ENCODE measurements around the gene TAB3.
"Not testable (repeated sequence)": the region's sequence is repeated elsewhere in the genome, so short reads cannot be mapped to it uniquely, and the experiment has no call there.

Gene TAB3

GRCh38 chrX:30816079-30816478 lies 73.0 kb downstream of the TAB3 start:
- DNase-seq (ENCODE audit: low read depth, low spot score), result no peak

- no peak for DNase-seq (ENCODE audit: low read depth, low spot score)
These were observed 74.1 kb downstream of the TAB3 start for GRCh38 chrX:30814978-30815377.

DNA sequence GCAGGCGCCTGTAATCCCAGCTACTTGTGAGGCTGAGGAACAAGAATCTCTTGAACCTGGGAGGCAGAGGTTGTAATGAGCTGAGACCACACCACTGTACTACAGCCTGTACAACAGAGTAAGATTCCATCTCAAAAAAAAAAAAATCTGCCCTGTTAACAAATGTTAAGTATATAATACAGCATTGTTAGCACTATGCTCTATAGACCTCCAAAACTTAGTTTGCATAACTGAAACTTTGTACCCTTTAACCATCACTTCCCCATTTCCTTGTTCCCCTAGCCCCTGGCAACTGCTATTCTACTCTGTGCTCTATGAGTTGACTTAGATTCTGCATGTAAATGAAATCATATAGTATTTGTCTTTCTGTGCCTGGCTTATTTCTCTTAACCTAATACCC lies 76.7 kb downstream of the TAB3 start:
- DNase-seq (ENCODE audit: low read depth, low spot score), result no peak

DNA sequence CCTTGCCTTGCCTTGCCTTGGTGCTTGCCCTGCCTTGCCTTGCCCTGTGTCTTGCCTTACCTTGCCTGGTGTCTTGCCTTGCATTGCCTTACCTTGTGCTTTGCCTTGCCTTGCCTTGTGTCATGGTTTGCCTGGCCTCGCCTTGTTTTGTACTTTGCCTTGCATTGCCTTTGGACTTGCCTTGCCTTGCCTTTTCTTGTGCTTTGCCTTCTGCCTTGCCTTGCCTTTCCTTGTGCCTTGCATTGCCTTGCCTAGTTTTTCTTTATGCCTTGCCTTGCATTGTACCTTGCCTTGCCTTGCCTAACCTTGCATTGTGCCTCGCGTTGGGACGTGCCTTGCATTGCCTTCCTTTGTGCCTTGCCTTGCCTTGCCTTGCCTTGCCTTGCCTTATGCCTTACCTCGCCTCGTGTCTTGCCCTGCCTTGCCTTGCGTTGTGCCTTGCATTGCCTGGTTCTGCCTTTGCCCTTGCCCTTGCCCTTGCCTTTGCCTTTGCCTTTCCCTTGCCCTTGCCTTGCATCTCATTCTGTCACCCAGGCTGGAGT lies 82.8 kb downstream of the TAB3 start:
- no peak for DNase-seq (ENCODE audit: low read depth, low spot score)

DNA sequence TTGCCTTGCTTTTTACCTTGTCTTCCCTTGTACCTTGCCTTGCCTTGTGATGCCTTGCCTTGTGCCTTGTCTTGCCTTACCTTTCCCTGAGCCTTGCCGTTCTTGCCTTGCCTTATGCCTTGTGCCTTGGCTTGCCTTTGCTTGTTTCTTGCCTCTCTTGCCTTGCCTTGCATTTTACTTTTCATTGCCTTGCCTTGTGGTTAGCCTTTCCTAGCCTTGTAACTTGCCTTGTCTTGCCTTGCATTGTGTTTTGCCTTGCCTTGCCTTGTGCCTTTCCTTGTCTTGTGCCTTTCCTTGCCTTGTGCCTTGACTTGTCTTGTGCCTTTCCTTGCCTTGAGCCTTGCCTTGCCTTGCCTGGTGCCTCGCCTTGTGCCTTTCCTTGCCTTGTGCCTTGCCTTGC lies 84.6 kb downstream of the TAB3 start:
- no peak for DNase-seq (ENCODE audit: low read depth, low spot score)

- DNase-seq (ENCODE audit: low read depth, low spot score), result no peak
These were observed 88.2 kb downstream of the TAB3 start for GRCh38 chrX:30800901-30801300.

DNA sequence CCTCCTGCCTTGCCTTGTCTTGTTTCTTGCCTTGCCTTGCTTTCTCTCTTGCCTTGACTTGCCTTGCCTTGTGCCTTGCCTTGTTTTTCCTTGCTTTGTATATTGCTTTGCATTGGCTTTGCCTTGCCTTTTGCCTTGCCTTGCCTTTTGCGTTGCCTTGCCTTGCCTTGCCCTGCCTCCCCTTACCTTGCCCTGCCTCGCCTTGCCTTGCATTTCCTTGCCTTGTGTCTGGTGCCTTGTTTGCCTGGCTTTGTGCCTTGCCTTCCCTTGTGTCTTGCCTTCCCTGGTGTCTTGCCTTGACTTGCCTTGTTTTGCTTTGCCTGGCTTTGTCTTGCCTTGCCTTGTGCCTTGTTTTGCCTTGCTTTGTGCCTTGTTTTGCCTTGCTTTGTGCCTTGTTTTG lies 89.7 kb downstream of the TAB3 start:
- DNase-seq (ENCODE audit: low read depth, low spot score), result no peak

DNA sequence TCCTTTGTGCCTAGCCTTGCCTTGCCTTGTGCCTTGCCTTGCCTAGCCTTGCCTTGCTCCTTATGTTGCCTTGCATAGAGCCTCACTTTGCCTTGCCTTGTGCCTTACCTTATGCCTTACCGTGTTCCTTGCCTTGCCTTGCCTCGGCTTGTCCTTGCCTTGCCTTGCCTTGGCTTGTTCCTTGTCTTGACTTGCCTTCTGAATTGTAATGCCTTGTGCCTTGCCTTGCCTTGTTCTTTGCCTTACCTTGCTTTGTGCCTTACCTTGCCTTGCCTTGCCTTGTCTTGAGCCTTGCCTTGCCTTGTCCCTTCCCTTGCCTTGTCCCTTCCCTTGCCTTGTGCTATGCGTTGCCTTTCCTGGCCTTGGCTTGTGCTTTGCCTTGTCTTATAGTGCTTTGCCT lies 90.2 kb downstream of the TAB3 start:
- no peak for DNase-seq (ENCODE audit: low read depth, low spot score)

DNA sequence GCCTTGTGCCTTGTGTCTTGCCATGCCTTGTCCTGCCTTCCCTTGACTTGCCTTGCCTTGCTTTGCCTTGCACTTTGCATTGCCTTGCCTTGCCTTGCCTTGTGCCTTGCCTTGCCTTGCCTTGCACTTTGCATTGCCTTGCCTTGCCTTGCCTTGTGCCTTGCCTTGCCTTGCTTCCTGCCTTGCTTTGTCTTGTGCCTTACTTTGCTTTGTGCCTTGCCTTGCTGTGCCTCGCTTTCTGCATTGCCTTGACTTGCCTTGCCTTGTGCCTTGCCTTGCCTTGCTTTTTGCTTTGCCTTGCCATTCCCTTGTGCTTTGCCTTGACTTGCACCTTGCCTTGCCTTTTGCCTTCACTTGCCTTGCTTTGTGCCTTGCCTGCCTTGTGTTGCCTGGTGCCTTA lies 91.8 kb downstream of the TAB3 start:
- DNase-seq (ENCODE audit: low read depth, low spot score), result not testable (repeated sequence)

GRCh38 chrX:30795981-30796958 lies 92.8 kb downstream of the TAB3 start:
- DNase-seq (ENCODE audit: low read depth, low spot score), result no peak

DNA sequence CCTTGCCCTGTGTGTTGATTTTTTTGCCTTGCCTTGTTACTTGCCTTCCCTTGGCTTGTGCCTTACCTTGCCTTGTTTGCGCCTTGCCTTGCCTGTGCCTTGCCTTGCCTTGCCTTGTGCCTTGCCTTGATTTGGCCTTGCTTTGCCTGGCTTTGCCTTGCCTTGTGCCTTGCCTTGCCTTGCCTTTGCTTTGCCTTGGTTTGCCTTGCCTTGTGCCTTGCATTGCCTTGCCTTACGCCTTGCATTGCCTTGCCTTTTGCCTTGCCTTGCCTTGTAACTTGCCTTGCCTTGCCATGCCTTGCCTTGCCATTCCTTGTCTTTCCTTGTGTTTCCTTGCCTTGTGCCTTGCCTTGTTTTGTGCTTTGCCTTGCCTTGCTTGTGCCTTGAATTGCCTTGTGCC lies 94.6 kb downstream of the TAB3 start:
- DNase-seq (ENCODE audit: low read depth, low spot score), result no peak

- DNase-seq (ENCODE audit: low read depth, low spot score), result no peak
These were observed 95.3 kb downstream of the TAB3 start for GRCh38 chrX:30793767-30794103.

DNA sequence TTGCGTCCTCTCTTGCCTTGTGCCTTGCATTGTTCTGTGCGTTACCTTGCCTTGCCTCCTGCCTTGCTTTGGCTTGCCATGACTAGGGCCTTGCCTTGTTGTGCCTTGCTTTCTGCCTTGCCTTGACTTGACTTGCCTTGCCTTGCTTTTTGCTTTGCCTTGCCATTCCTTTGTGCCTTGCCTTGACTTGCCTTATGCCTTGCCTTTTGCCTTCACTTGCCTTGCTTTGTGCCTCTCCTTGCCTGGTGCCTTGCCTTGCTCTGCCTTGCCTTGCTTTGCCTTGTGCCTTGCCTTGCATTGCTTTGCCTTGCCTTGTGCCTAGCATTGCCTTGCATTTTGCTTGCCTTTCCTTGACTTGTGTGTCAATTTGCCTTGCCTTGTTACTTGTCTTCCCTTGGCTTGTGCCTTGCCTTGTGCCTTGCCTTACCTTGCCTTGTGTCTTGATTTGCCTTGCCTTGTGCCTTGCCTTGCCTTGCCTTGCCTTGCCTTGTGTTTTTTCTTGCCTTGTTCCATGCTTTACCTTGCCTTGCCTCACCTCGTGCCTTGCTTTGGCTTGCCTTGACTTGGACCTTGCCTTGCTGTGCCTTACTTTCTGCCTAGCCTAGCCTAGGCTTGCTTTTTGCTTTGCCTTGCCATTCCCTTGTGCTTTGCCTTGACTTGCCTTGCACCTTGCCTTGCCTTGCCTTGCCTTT lies 95.8 kb downstream of the TAB3 start:
- no peak for DNase-seq (ENCODE audit: low read depth, low spot score)

GRCh38 chrX:30791296-30792278 lies 97.5 kb downstream of the TAB3 start:
- DNase-seq (ENCODE audit: low read depth, low spot score), result no peak

DNA sequence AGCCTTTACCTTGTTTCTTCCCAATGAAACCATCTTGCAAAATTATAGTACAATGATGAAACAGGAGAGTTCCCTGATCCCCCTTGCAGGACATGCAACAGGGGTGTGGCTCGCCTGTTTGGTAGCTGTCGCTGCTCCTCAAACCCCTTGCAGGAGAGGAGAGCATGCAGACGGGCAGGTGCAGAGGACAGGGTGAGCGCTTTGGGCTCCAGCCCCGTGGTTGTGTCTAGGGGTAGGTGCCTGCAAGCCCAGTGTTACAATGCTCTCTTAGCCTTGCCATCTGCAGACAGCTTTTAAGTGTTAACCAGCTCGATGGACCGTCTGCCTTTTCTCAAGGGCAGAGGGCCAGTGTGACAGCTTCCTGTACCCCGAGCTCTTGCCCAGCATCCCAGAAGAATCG lies 102.0 kb downstream of the TAB3 start:
- no peak for DNase-seq (ENCODE audit: low read depth, low spot score)

DNA sequence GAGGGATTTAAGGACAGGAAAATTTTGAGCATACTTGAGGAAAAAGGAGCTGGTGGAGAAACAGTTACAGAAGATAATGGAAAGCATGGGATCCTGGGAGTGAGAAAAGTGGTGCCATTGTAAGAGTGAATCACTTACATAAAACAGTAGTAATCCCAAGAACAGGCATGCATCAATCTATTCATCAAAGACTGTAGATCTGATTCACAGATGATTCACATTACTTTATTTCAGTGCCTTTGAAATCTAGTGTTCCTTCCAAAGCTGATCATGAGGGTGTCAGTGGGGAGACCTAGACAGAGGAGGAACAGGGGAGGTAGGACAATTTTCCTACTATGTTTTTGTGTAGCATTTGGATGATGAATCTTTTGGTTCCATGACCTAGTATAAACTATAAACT lies 102.7 kb downstream of the TAB3 start:
- no peak for DNase-seq (ENCODE audit: low read depth, low spot score)

DNA sequence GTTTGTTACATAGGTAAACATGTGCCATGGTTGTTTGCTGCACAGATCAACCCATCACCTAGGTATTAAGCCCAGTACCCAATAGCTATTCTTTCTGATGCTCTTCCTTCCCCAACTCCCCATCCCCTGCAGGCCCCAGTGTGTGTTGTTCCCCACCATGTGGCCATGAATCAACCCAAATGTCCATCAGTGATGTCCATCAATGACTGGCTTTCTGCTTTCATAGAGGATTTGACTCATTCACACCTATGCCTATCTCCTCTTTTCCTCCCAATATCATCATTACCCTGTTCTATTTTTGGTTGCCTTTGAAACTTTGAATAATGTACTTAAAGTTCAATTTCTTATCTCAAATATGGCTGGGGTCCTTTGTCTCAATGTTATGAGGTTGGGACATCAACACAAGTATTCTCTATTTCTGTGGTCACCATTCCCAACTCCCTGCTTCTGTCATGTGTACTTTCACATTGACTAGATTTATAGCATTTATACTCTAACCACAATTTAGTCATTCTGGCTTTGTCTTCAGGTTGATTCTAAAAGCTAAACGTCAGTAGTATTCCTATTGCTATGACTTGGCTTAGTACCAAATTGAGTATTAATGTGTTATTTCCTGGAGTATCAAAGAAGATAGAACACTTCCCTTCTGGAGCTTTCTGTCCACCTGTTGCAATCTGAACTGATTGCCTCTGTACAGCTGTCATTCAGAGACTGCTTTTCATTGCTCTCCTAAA lies 107.2 kb downstream of the TAB3 start:
- no peak for DNase-seq (ENCODE audit: low read depth, low spot score)

- DNase-seq (ENCODE audit: low read depth, low spot score), result no peak
These were observed 109.5 kb downstream of the TAB3 start for GRCh38 chrX:30779453-30780030.

DNA sequence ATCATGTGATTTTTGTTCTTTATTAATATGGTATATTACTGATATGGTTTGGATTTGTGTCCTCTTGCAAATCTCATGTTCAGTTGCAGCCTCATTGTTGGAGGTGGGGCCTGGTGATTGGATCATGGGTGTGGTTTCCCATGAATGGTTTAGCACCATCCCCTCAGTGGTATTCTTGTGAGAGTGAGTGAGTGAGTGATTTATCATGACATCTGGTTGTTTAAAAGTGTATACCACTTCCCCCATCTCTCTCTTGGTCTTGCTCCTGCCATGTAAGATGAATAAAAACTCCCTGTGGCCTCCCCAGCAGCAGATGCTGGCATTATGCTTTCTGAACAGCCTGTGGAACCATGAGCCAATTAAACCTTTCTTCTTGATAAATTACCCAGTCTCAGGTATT lies 111.5 kb downstream of the TAB3 start:
- no peak for DNase-seq (ENCODE audit: low read depth, low spot score)

Data from astrocyte of the hippocampus (primary cell).